ENCODE data around the gene NRCAM.

DNA sequence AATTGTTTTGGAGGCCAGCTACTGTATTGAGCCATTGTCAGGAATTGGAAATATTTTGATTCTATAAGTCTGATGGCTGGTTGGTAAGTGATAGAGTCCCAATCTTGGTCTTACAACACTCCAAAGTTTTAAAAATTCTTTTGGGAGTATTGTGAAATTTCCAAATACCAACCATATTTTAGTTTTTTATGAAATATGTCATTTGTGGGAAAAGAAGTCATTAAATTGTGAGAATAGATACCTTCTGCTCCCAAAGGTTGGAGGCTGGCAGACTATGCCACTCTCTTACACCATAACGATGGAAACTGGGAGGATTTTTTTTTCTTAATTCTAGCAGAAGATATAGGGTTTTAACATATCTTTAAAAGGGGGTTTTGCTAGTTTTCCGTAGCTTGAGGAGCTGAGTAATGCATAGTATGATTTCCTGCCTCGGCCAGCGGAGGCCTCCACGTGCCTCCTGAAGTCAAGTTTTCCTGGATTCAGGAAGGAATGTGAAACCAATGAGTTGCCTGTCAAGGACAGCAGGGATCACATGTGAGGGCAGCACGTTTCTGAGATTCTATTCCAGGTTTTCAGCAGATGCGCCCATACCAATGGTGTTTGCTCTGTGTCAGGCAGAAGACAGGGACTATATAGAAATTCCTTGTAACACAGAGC is 233.9 kb downstream of the NRCAM start:
- TF ChIP-seq, protein P1, sequence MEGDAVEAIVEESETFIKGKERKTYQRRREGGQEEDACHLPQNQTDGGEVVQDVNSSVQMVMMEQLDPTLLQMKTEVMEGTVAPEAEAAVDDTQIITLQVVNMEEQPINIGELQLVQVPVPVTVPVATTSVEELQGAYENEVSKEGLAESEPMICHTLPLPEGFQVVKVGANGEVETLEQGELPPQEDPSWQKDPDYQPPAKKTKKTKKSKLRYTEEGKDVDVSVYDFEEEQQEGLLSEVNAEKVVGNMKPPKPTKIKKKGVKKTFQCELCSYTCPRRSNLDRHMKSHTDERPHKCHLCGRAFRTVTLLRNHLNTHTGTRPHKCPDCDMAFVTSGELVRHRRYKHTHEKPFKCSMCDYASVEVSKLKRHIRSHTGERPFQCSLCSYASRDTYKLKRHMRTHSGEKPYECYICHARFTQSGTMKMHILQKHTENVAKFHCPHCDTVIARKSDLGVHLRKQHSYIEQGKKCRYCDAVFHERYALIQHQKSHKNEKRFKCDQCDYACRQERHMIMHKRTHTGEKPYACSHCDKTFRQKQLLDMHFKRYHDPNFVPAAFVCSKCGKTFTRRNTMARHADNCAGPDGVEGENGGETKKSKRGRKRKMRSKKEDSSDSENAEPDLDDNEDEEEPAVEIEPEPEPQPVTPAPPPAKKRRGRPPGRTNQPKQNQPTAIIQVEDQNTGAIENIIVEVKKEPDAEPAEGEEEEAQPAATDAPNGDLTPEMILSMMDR (conservative IDR thresholded peaks at IDR 0.05): peak; percentile 28
- TF ChIP-seq ZFX (IDR thresholded peaks at IDR 0.05): no peak

Data from C4-2B (cell line).